Left renal cortex interstitium (tissue), 4 donors: ENCODE results near the gene SPON2. TPM values are rescaled to one million over a fixed set of nuclear protein-coding genes. Genes with fewer than 3 reads are reported as not detected.

ENCODE experiments used
- DNase-seq, 4 donors: peaks; one replicate each; pipeline ENCODE4 v3.0.0-alpha.2; 2013; ENCODE audit warnings: low read depth in 4 of 4, low spot score in 2 of 4, missing footprints in 1 of 4
- polyA plus RNA-seq, 4 donors: library from polyadenylated mRNA; unstranded; fragments of 120-200 nt; gene quantifications; one replicate each; pipeline ENCODE4 v1.2.1, GENCODE V29; 2013; ENCODE audit not compliant: insufficient read length in 4 of 4

The SPON2 gene
- polyA plus RNA-seq, 4 donors: 10.3 to 15.1 (median 13.7) TPM

DNA sequence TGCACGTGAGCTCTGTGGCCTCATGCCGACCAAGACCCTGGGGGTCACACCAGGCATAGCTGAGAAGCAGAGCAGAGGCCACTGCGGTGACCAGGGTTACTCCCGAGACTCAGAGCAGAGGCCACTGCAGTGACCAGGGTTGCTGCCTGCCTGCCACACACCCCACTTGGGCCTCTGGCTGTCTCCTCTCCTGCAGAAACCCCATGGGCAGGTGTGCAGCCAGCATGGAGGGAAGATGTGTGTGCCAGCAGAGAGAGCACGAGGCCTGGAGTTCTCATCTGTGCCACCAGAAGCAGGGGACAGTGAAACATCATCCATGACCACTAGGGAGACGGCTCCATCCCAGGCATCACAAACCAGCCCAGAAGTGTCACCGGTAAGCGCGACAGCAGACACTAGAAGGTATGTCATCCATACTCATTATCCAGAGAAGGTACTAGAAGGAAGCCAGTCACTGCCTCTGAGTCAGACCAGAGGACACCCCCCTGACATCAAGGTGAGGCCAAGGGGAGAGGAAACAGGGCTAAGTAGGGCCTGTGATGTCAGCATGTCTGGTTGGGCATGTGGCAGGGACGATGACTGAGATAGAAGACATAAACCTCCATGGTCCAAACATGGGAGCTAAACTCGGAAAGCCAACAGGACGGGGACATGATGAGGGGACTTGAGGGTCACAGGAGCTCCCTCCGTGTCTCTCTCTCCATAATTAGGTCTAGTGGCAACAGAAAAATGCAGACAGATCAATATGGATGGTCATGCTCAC, 24.2 kb upstream of the SPON2 start:
- DNase-seq: no peak

DNA sequence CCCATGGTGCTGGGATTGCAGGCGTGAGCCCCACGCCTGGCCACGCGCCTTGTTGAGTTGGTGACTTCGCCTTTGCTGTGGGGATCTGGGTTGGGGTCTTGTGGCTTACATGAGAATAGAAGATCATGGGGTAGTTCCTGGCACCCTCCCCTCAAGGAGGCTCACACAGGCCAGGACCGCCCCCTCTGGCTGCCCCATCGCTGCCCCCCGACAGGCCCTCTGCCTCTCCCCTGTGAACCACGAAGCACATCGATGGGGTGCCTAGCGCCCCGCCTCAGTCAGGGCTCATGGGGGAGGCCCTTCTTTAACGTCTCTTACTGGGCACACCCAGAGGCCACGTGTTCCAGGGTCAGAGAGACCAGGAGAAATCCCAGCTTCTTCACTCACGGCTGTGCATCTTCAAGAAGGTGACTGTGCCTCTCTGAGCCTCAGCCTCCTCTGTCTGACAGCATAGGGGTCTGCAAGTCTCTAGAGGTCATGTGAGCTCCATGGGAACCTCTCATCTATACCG, 23.6 kb upstream of the SPON2 start:
- DNase-seq: no peak

DNA sequence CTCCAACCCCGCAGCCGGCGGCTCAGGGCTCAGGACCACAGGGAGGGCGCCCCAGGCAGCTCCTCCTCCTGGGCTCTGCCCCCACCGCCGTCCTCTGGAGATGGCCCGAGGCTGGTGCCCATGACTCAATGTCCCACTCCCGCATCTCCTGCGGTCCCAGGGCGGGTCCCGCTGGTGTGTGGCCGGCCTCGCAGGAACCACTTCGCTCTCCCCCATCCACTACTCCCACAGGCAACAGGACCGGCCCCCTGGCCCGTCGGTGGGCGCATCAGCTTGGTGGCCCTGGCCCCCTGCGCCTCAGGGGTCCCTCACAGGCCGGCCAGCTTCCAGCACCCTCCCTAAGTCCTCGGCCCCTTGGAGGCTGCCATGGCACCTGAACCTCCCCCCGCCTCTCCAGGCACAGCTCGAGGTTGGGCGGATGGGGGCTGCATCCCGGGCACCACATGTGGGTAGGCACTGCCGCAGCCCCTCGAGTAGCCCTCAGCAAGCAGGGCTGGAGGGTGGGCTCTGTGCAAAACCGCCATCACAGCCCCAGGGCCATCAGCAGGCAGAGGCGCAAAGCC, 22.8 kb upstream of the SPON2 start:
- no peak for DNase-seq

DNA sequence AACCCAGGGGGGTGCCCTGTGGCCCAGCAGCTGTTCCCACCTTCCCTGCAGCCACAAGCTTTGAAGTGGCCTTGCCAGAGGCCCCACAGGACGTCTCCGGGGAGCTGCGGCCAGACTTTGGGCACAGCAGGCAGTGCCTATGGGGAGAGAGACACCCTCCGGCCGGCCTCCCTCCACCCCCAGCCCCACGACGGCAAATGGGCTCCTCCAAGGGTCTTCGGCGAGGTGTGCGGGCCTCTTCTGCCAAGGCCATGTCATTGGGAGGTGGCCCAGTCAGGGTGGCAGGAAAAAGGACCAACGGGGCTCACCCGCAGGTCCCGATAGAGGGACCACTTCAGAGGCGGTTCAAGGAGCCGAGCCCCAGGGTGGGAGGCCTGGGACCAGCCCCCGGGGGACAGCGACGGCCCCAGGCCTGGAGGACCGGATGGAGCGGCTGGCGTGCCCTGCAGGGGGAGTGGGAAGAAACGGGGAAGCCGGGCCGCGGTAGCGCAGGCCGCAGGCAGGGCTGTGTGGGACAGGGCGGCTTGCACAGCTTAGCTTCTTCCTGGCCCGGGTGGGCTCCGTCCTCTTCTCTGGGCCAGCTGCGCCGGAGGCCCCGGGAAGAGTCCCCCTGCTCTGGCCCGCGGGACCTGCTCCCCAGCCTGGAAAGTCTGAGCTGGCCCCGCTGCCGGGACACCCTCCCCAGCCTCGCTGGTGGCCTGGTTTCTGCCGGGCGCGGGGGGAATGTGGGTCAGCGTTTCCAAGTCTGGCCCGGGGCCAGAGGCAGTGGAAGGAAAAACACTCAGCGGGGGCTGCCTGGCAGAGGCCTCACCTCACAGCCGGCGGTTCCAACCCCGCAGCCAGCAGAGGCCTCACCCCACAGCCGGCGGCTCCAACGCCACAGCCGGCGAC, 21.9 kb upstream of the SPON2 start:
- no peak for DNase-seq

DNA sequence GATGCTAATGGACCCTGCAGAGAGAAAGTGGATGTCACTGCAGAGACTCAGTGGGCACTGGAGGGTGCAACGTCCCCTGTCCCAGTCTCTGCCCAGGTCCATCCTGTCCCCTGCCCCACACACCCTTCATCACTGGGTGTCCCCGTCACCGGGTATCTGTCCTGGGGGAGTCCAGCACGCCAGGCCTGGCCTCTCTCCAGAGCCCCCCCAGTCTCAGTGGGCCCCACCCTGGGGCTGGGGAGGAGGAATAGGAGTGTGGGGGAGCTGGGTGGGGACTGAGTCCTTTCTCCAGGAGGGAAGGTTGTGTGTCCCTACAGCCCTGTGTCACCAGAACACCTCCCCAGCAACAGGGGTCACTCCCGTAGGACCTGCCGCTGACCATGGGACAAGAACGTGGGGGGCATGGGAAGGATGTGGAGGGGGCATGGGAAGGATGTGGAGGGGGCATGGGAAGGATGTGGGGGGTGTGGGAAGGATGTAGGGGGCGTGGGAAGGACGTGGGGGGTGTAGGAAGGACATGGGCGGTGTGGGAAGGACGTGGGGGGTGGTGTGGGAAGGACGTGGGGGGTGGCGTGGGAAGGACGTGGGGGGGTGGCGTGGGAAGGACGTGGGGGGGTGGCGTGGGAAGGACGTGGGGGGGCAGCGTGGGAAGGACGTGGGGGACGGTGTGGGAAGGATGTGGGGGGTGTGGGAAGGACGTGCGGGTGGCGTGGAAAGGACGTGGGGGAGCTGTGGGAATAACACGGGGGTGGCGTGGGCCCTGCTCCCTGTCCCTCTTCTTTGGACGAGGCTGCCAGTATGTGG, 21.0 kb upstream of the SPON2 start:
- DNase-seq: no peak

DNA sequence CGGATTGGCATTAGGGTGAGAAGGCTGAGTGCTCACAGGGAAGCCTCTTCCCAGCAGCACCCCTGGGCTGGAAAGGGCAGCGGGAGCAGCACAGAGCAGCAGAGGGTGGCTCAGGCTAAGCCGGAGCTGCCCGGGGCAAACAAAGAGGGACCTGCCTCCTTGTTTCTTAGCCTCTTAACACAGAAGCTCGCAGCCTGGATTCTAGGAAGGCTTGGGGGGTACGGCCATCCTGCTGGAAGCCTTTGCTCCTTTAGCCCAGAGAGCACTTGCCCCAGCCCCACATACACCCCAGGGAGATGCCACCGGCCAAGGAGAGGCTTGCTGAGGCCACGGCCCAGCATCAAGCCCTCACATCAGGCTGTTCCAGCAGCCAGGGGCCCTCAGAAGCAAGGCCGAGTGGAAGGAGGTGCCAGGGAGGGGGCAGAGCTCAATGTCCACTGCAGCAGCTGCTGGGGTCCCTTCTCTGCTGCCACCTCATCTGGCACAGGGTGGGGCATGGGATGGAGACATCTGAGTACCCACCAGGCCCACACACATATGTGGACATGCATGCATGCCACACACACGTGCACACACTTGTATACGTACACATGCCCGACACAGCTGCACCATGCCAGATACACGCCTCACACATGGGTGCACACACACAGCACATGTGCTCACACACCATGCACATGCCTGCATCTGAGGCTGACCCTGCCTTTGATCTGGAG, 20.3 kb upstream of the SPON2 start:
- DNase-seq: no peak

DNA sequence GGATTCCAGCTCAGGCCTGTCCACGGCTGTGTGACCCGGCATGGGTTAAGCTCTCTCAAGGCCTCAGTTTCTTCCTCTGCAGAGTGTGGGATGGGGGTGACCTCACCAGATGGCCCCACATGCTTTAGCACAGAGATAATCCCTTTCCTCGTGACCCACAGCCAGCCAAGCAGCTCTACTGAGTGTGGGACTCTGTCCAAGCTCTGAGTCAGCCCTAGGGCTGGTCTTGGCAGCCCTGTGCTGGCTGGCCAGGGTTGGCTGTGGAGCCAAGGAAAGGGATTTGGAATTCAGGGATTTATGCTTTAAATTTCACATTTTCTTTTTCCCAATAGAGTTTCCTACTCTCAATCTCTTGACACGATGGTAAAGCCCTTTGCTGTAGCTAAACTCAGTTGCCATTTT, 19.7 kb upstream of the SPON2 start:
- no peak for DNase-seq

DNA sequence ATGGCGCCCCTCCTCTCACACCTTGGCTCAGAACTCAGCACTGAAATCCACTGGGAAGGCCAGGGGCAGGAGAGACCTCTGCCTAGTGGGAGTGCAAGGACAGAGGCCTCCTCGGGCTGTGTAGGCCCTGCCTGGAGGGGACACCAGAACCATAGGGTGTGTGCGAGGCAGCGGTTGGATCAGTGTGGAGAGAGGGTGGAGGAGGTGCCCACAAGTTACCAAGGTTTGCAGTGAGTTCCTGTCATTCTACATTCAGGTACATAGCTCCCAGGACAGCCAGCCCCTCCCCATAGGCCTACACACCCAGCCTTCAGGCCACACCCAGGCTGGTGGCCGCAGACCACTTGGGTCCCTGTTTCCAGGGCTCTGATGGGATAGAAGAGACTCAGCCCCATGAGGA, 19.2 kb upstream of the SPON2 start:
- DNase-seq: no peak

DNA sequence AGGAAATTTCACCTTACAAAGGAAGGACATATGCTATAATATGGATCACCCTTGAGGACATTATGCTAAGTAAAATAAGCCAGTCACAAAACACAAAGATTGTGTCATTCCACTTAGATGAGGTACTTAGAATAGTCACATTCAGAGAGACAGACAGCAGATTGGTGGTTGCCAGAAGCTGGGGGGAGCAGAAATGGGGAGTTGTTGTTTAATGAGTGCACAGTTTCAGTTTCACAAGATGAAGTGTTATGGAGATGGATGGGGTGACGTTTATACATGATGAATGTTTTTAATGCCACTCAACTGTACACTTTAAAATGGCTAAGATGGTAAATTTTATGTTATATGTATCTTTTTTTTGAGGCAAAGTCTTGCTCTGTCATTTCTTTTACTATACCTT, 14.8 kb upstream of the SPON2 start:
- no peak for DNase-seq

DNA sequence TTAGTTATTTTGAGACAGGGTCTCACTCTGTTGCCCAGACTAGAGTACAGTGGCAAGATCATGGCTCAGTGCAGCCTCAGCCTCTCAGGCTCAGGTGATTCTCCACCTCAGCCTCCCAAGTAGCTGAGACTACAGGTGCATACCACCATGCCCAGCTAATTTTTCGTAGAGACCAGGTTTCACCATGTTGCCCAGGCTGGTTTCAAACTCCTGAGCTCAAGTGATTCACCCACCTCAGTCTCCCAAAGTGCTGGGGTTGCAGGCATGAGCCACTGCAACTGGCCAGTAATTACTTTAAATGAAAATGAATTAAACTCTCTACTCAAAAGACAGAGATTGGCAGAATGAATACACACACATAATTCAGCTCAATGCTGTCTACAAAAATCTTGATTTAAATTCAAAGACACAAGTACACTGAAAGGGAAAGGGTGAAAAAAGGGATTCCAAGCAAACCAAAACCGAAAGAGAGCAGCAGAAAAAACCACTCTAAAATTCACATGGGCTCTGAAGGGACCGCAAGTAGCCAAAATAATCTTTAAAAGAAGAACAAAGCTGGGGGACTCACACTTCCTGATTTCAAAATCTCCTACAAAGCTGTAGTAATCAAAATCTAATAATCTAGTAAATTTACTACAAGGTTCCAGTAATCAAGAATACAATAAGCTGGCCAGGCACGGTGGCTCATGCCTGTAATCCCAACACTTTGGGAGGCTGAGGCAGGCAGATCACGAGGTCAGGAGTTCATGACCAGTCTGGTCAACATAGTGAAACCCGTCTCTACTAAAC, 11.8 kb upstream of the SPON2 start:
- DNase-seq: no peak

DNA sequence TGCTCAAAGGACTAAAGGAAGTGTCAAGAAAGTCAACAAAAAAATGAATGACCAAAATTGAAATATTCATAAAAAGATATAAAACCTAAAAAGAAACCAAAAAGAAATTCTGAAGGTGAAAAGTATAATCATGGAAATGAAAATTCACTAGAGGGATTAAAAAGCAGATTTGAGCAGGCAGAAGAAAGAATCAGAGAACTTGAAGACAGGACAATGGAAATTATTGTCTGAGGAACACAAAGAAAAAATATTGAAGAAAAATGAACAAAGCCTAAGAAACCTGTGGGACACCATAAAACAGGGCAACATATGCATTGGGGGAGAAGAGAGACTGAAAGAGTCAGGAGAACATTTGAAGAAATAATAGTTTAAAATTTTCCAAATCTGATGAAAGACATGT, 9.9 kb upstream of the SPON2 start:
- DNase-seq: no peak

DNA sequence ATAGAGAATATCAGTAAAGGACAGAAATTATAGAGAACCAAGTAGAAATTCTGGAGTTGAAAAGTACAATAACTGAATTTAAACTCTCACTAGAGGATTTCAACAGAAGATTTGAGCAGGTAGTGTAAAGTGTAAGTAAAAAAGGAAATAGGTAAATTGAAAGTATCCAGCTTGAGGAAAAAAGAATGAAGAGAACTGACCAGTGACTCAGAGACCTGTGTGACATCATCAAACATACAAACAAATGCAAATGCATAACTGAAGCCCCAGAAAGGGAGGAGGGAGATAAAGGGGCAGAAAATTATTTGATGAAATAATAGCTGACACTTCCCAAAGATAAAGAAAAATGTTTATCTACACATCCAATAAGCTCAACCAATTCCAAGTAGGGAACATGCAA, 8.3 kb upstream of the SPON2 start:
- no peak for DNase-seq

DNA sequence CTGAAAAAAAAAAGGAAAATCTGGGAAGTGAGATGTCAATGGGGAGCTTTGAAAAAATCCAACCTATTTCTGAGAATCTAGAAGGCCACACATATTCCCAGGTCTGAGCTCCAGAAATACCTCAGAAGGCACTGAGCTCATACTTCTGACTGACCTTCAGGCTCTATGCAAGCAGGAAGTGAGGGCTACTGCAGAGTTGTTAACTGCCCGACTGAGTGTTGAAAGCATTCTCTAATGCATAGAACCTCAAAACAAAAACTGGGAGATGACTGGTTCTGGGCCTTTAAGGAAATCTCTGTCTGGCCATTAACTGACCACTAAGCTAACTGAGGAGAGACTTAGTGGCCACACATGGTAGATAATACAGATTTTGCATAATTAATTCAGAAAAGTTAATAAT, 7.6 kb upstream of the SPON2 start:
- DNase-seq: no peak

DNA sequence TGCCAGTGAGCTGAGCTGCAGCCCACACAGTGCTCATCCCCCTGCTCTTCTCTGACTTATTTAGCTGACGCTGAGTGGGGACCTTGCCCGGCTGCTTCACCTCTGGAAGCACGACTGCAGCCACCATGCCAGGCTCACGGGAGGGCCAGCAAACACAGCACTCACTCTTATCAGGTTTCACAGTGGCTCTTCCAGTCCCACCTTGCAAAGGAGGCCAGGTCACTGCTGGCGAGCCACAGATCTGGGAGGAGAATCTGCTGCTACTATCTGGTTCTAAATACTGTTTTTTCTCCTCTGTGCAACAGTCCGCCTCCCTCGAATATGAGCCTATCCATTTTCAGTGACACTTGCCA, 6.7 kb upstream of the SPON2 start:
- DNase-seq: no peak

DNA sequence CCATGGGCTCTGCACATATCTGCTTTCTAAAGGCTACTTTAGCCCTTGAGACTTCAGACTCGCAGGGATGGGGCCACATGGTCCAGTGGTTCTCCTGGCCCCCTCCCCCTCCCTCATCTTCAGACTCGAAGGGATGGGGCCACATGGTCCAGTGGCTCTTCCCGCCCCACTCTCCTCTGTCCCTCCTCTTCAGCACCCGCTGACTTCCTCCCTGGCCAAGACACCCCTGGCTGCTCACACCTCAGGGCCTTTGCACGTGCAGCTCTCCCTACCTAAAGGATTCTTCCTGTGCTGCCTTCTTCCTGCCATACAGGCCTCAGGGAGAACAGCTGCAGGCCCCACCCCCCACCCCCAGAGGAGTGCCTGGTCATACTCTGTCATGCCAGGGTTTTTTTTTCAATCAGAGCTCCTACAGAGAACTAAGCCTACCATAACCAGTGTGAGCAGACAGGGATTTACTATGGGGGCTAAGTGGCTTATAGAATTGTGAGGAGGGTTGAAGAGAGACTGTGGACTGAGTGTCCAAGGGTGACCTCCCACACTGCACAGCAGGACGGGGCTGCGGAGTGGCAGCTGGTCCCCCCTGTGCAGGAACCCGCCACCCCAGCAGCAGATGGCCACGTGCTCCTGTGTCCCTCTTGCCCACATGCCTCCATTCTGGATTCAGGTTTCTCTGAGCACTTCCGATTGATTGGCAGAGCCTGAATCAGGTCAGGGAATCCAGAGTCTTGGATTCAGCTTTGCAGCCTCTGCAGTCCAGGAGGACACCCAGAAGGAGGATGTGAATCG, 6.1 kb upstream of the SPON2 start:
- DNase-seq: no peak

DNA sequence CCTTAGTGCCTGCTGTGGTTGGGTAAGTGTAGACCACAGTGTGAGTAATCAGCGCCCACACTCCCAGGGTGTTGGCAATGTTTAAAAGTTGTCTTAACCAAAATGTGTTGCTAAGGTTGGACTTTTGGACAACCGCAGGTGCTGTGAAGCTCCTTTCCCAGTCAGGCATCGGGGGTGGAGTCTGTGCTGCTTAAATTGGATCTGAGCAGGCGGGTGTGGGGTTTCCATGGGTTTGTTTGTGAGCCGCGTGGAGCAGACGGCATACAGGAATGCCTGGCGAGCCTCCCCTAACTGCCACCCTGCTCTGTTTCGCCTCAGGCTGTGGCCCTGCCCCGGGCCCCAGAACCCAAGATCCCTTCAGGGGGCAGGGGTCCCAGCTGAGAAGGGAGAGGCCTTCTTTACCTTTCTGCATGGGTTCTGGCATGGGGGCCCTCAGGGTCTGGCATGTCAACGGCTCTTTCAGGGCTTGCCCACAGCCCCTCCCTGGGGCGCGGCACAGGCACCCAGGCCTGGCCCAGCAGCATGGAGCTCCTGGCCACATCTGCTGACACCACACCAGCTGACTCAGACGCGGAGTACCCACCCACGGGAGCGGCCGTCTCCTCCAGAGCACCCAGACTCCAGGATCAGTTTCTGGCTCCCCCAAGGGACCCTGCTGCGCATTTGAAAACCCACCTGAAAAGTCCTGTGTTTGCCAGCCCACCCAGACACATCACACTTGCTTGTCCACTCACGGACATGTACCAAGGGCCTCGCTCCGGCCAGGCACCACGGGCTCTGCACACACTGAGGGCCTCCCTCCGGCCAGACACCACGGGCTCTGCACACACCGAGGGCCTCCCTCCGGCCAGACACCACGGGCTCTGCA, 5.1 kb upstream of the SPON2 start:
- DNase-seq: no peak

DNA sequence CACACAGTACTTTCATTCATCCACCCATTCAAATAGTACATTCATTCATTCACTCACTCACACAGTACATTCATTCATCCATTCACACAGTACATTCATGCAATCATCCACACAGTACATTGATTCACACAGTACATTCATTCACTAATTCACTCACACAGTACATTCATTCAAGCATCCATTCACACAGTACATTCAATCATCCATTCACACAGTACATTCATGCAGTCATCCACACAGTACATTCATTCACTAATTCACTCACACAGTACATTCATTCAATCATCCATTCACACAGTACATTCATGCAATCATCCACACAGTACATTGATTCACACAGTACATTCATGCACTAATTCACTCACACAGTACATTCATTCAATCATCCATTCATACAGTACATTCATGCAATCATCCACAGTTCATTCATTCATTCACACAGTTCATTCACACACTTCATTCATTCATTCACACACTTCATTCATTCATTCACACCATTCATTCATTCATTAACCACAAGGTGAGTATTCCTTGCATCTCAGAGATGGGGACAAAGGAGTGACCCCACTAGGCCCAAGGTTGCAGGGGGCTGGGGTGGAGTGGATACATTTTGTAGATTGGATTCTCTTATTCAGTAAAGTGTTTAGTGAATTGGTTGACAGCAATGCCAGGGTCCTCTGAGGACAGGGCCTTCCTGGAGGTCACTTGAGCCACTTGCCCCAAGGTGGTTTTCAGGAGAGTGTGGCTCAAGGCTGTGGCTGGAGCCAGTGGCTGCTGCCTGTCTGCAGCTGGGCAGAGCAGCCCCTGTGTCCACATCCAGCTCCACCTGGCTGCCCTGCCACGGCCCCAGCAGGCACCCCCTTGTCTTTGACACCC, 4.3 kb upstream of the SPON2 start:
- DNase-seq: no peak
